ENCODE measurements around the gene POLG.

GRCh38 chr15:89330119-89330518 lies 4.5 kb downstream of the POLG start:
- TF ChIP-seq, protein P1, sequence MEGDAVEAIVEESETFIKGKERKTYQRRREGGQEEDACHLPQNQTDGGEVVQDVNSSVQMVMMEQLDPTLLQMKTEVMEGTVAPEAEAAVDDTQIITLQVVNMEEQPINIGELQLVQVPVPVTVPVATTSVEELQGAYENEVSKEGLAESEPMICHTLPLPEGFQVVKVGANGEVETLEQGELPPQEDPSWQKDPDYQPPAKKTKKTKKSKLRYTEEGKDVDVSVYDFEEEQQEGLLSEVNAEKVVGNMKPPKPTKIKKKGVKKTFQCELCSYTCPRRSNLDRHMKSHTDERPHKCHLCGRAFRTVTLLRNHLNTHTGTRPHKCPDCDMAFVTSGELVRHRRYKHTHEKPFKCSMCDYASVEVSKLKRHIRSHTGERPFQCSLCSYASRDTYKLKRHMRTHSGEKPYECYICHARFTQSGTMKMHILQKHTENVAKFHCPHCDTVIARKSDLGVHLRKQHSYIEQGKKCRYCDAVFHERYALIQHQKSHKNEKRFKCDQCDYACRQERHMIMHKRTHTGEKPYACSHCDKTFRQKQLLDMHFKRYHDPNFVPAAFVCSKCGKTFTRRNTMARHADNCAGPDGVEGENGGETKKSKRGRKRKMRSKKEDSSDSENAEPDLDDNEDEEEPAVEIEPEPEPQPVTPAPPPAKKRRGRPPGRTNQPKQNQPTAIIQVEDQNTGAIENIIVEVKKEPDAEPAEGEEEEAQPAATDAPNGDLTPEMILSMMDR (conservative IDR thresholded peaks at IDR 0.05 in 1 of 2, IDR thresholded peaks at IDR 0.05 in 1 of 2; ENCODE audit: extremely low read depth in 1 of 2, insufficient read depth in 1 of 2, low read depth in 1 of 2, low read length in 2 of 2), result no peak
- TF ChIP-seq EZH2 (IDR thresholded peaks at IDR 0.05; ENCODE audit: borderline replicate concordance, low read length), result no peak

Measured in mammary epithelial cell (primary cell).